ENCODE data around the gene DOCK2. TPM values are rescaled to one million over a fixed set of nuclear protein-coding genes. Genes with fewer than 3 reads are reported as not detected.

The DOCK2 gene
- total RNA-seq, 1 experiment from 2014 or later = not detected

GRCh38 chr5:169742771-169743296, 105.8 kb downstream of the DOCK2 start:
- intact Hi-C loops (cut with micrococcal nuclease; ENCODE audit: unreplicated experiment) = no loop called here
- Mint-ChIP-seq H3K27me3 (ENCODE audit: unreplicated experiment) (peaks cover 53% of the 10 kb centered on the region), H3K27ac (ENCODE audit: unreplicated experiment) (no peak overlapping the region), H3K4me1 (ENCODE audit: low read depth, unreplicated experiment) (no peaks in the 10 kb centered on the region), H3K36me3 (ENCODE audit: insufficient read depth, unreplicated experiment) (no peaks in the 10 kb centered on the region), H3K4me3 (ENCODE audit: low read depth, unreplicated experiment) (no peak overlapping the region), H3K9me3 (ENCODE audit: low read depth, unreplicated experiment) (no peaks in the 10 kb centered on the region)
- no TSS peak for BruUV-seq (replicated peaks)
- TF ChIP-seq, protein P1, sequence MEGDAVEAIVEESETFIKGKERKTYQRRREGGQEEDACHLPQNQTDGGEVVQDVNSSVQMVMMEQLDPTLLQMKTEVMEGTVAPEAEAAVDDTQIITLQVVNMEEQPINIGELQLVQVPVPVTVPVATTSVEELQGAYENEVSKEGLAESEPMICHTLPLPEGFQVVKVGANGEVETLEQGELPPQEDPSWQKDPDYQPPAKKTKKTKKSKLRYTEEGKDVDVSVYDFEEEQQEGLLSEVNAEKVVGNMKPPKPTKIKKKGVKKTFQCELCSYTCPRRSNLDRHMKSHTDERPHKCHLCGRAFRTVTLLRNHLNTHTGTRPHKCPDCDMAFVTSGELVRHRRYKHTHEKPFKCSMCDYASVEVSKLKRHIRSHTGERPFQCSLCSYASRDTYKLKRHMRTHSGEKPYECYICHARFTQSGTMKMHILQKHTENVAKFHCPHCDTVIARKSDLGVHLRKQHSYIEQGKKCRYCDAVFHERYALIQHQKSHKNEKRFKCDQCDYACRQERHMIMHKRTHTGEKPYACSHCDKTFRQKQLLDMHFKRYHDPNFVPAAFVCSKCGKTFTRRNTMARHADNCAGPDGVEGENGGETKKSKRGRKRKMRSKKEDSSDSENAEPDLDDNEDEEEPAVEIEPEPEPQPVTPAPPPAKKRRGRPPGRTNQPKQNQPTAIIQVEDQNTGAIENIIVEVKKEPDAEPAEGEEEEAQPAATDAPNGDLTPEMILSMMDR (IDR thresholded peaks at IDR 0.05; ENCODE audit: unreplicated experiment) = no peak
- DNase-seq = no peak
- CTCF ChIA-PET = no interaction called here

DNA sequence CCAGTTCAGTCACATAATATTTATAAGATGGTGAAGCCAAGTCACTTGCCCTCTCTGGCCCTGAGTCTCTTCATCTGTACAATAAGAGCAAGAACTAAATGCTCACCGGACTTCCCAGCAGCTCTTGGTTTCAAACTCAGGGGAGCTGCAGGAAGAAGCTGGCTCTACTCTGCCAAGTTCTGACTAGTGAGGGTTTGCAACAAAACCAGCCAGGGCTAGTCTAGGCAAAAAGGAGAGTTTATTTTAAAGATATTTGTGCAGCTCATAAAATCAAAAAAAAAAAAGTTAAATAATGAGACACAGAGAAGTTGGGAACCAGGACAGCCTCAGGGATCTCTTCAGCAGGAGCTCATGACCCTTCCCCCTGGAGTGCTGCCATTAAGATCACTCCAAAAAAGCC, 107.3 kb downstream of the DOCK2 start:
- H3K27me3 Mint-ChIP-seq (ENCODE audit: unreplicated experiment) = peaks cover 53% of the 10 kb centered on the region

GRCh38 chr5:169745441-169746146, 108.5 kb downstream of the DOCK2 start:
- TF ChIP-seq, protein P1 (IDR thresholded peaks at IDR 0.05; ENCODE audit: unreplicated experiment) = no peak
- Mint-ChIP-seq H3K36me3 (ENCODE audit: insufficient read depth, unreplicated experiment) (no peaks in the 10 kb centered on the region), H3K9me3 (ENCODE audit: low read depth, unreplicated experiment) (no peaks in the 10 kb centered on the region), H3K4me1 (ENCODE audit: low read depth, unreplicated experiment) (no peaks in the 10 kb centered on the region), H3K27me3 (ENCODE audit: unreplicated experiment) (peaks cover 65% of the 10 kb centered on the region), H3K4me3 (ENCODE audit: low read depth, unreplicated experiment) (no peak overlapping the region), H3K27ac (ENCODE audit: unreplicated experiment) (no peak overlapping the region)
- intact Hi-C loops (cut with micrococcal nuclease; ENCODE audit: unreplicated experiment) = no loop called here
- DNase-seq = no peak
- CTCF ChIA-PET = interaction anchor here (0.5 kb wide), 1 partner anchor 317 kb away, joined by 3 read pairs; no protein-coding TSS in a partner anchor
- BruUV-seq (replicated peaks) = no TSS peak

More for the DNA sequence above, 107.3 kb downstream of the DOCK2 start:
- DNase-seq = no peak
- H3K9me3 Mint-ChIP-seq (ENCODE audit: low read depth, unreplicated experiment) = no peaks in the 10 kb centered on the region
- H3K4me3 Mint-ChIP-seq (ENCODE audit: low read depth, unreplicated experiment) = no peak overlapping the region
- no peaks in the 10 kb centered on the region for H3K4me1 Mint-ChIP-seq (ENCODE audit: low read depth, unreplicated experiment)
- intact Hi-C loops (cut with micrococcal nuclease; ENCODE audit: unreplicated experiment) = no loop called here
- CTCF ChIA-PET = no interaction called here
- no peaks in the 10 kb centered on the region for H3K36me3 Mint-ChIP-seq (ENCODE audit: insufficient read depth, unreplicated experiment)
- no TSS peak for BruUV-seq (replicated peaks)
- no peak overlapping the region for H3K27ac Mint-ChIP-seq (ENCODE audit: unreplicated experiment)
- TF ChIP-seq, protein P1 (IDR thresholded peaks at IDR 0.05; ENCODE audit: unreplicated experiment) = no peak

GRCh38 chr5:169746147-169746694, 109.1 kb downstream of the DOCK2 start:
- Mint-ChIP-seq H3K9me3 (ENCODE audit: low read depth, unreplicated experiment) (no peaks in the 10 kb centered on the region), H3K36me3 (ENCODE audit: insufficient read depth, unreplicated experiment) (no peaks in the 10 kb centered on the region), H3K27me3 (ENCODE audit: unreplicated experiment) (peaks cover 71% of the 10 kb centered on the region), H3K4me3 (ENCODE audit: low read depth, unreplicated experiment) (no peak overlapping the region), H3K27ac (ENCODE audit: unreplicated experiment) (no peak overlapping the region), H3K4me1 (ENCODE audit: low read depth, unreplicated experiment) (no peaks in the 10 kb centered on the region)
- BruUV-seq (replicated peaks) = no TSS peak
- CTCF ChIA-PET = interaction anchor here (0.5 kb wide), 1 partner anchor 316 kb away, joined by 3 read pairs; no protein-coding TSS in a partner anchor
- TF ChIP-seq, protein P1 (IDR thresholded peaks at IDR 0.05; ENCODE audit: unreplicated experiment) = no peak
- intact Hi-C loops (cut with micrococcal nuclease; ENCODE audit: unreplicated experiment) = no loop called here
- no peak for DNase-seq

Data from Calu3 (cell line).